ENCODE results near the gene PKN1.

- TF ChIP-seq CTCF (IDR thresholded peaks at IDR 0.05; ENCODE audit: low read depth, low read length) (no peak), POLR2A (IDR thresholded peaks at IDR 0.05; ENCODE audit: extremely low read depth, insufficient read length) (no peak), MAX (IDR thresholded peaks at IDR 0.05; ENCODE audit: low read depth, low read length) (no peak)
These were observed 26.3 kb upstream of the PKN1 start for GRCh38 chr19:14406645-14407401.
